ENCODE measurements around the gene PCK2. TPM values are rescaled to one million over a fixed set of nuclear protein-coding genes. Genes with fewer than 3 reads are reported as not detected.

The PCK2 gene
- total and polyA plus RNA-seq, 2 of the 8 experiments (the other 6 are each of a cell fraction or from before 2014, with no cell fraction given) = 81.9 to 115 TPM

- TF ChIP-seq CBX5 (IDR thresholded peaks at IDR 0.05; ENCODE audit: low read depth, low read length) = no peak
- TF ChIP-seq RAD21 (IDR thresholded peaks at IDR 0.05 in 1 of 2, conservative IDR thresholded peaks at IDR 0.05 in 1 of 2; ENCODE audit: low read depth in 2 of 2, low read length in 2 of 2) = no peak
- TF ChIP-seq SIN3A (conservative IDR thresholded peaks at IDR 0.05 in 1 of 2, IDR thresholded peaks at IDR 0.05 in 1 of 2; ENCODE audit: low read depth in 1 of 2, low read length in 2 of 2) = no peak
Observed at GRCh38 chr14:24117179-24117578, 23.1 kb downstream of the PCK2 start (continued).

Measured in H1 (cell line).